HG02970 (cell line): ENCODE measurements around the gene KRT6A.

Experiments
- ATAC-seq: cut with Tn5 transposase; IDR thresholded peaks from one replicate; pipeline ENCODE4 v1.9.1; 2021; ENCODE audit warnings: mild to moderate bottlenecking, moderate library complexity, moderate number of reproducible peaks; ENCODE audit not compliant: unreplicated experiment, low FRiP score

Gene KRT6A

GRCh38 chr12:52438305-52439301 is 54.5 kb downstream of the KRT6A start:
- no peak for ATAC-seq

- ATAC-seq, result no peak
Measured at GRCh38 chr12:52437508-52437907, 55.5 kb downstream of the KRT6A start.
